ENCODE measurements around the gene PARD6A. TPM values are rescaled to one million over a fixed set of nuclear protein-coding genes. Genes with fewer than 3 reads are reported as not detected.

The PARD6A gene
- total and polyA plus RNA-seq, 2 of the 4 experiments (the other 2 are of a cell fraction), result 0.36 to 0.55 TPM

- Histone ChIP-seq H2AFZ (replicated peaks; ENCODE audit: low read length, poor library complexity) (peak overlapping the region; percentile 58), H2AK5ac (ENCODE audit: low read depth, low read length) (peak overlapping the region; percentile 50; the same call in 1 of the 2 replicates), H2BK5ac (ENCODE audit: low read depth, low read length, poor library complexity, severe bottlenecking) (no peak overlapping the region), H3K27ac (ENCODE audit: insufficient read depth, low read length) (no peak overlapping the region), H3K18ac (ENCODE audit: low read depth, low read length) (no peak overlapping the region), H2BK20ac (ENCODE audit: low read depth, low read length) (no peak overlapping the region), H3K4me2 (ENCODE audit: low read depth, low read length) (peak overlapping the region; percentile 87), H3K9ac (ENCODE audit: low read depth, low read length) (0 out of 2 replicates have a peak overlapping the region, but pooled peaks have one; percentile 33), H3K36me3 (ENCODE audit: control insufficient read depth, insufficient read depth, low read length) (0 out of 2 replicates have a peak, but pooled peaks cover 1% of the 10 kb centered on the region), H3K27me3 (ENCODE audit: control insufficient read depth, insufficient read depth, low read length) (peaks cover 35% of the 10 kb centered on the region), H4K8ac (ENCODE audit: low read depth in 2 of 2, low read length in 2 of 2) (no peak overlapping the region), H4K20me1 (ENCODE audit: insufficient read depth, low read length) (peaks cover 13% of the 10 kb centered on the region), H4K91ac (ENCODE audit: insufficient read depth, low read depth, low read length) (no peak overlapping the region), H3K4me1 (ENCODE audit: control insufficient read depth, insufficient read depth, low read length) (peaks cover 6% of the 10 kb centered on the region; the same call in 1 of the 2 replicates), H3K9me1 (ENCODE audit: insufficient read depth, low read length) (peaks cover 4% of the 10 kb centered on the region), H2AK9ac (replicated peaks; ENCODE audit: low read depth, low read length, poor library complexity) (no peak overlapping the region), H3K23ac (ENCODE audit: low read depth, low read length) (0 out of 2 replicates have a peak overlapping the region, but pooled peaks have one; percentile 78), H3K14ac (replicated peaks; ENCODE audit: low read depth, low read length) (no peak overlapping the region), H4K5ac (ENCODE audit: low read depth, low read length) (no peak overlapping the region), H3K79me1 (ENCODE audit: low read depth in 1 of 2, low read length in 2 of 2) (peaks cover 3 to 9% of the 10 kb centered on the region in 2 experiments; a peak in 3 of 4 replicates), H2BK15ac (ENCODE audit: low read depth, low read length) (no peak overlapping the region), H3K4me3 (ENCODE audit: insufficient read depth, low read depth, low read length) (peak overlapping the region; percentile 51), H3K4ac (ENCODE audit: low read depth, low read length) (no peak overlapping the region), H3K9me3 (ENCODE audit: control insufficient read depth, insufficient read depth, low read length) (no peaks in the 10 kb centered on the region), H3K56ac (ENCODE audit: extremely low read depth, insufficient read depth, low read length) (no peak overlapping the region), H2BK120ac (ENCODE audit: low read depth, low read length) (no peak overlapping the region)
- dilution Hi-C loops (cut with HindIII; ENCODE audit: low sequenced_read_pairs, unreplicated experiment) (no loop called here), in situ Hi-C loops (cut with MboI; ENCODE audit: low sequenced_read_pairs) (no loop called here), intact Hi-C loops (cut with micrococcal nuclease) (no loop called here)
- no peak for TF ChIP-seq CEBPB (IDR thresholded peaks at IDR 0.05; ENCODE audit: low read depth, low read length)
- TF ChIP-seq BHLHE40 (IDR thresholded peaks at IDR 0.05; ENCODE audit: low read depth, low read length), result peak; percentile 52; the same call in 1 of the 2 replicates
- 35% methylated on average over 11 of the region's 25 CpGs; no CpG with 5 or more reads in 1 of the 2 experiments for WGBS, 2 experiments (ENCODE audit: extremely low coverage in 2 of 2, insufficient read length in 1 of 2)
- BruUV-seq (replicated peaks), result no TSS peak
- ChIA-PET CTCF (no interaction called here), POLR2A (ENCODE audit: unreplicated experiment) (no interaction called here)
- ATAC-seq (ENCODE audit: low read depth) (peak; percentile 35), DNase-seq (no peak)
Observed at GRCh38 chr16:67653789-67654402, 6.9 kb upstream of the PARD6A start.

All from IMR-90 (cell line).